Tibial nerve (tissue), 4 donors: ENCODE results near the gene NCAM1.

Source experiments
- EP300 ChIP-seq, 2 donors: sonication (generic); formaldehyde crosslinking; IDR thresholded peaks; one replicate each; pipeline ENCODE4 v1.6.1; 2017; ENCODE audit warnings: antibody characterized with exemption in 2 of 2, mild to moderate bottlenecking in 1 of 2
- POLR2A ChIP-seq, 2 donors: fragments of 450-650 bp; IDR thresholded peaks; one replicate each; pipeline ENCODE4 v1.6.1; 2017; ENCODE audit warnings: antibody characterized with exemption in 2 of 2, mild to moderate bottlenecking in 2 of 2, moderate library complexity in 2 of 2
- TF ChIP-seq, protein P1 (sequence below), 5 experiments: fragments of 200-600 bp in 3 of 5; fragments of 450-650 bp in 2 of 5; sonication (generic) in 3 of 5; IDR thresholded peaks; one replicate each; pipeline ENCODE4 v1.5.1; 2016 to 2019; ENCODE audit warnings: antibody characterized with exemption in 5 of 5, mild to moderate bottlenecking in 3 of 5, moderate library complexity in 2 of 5

DNA sequence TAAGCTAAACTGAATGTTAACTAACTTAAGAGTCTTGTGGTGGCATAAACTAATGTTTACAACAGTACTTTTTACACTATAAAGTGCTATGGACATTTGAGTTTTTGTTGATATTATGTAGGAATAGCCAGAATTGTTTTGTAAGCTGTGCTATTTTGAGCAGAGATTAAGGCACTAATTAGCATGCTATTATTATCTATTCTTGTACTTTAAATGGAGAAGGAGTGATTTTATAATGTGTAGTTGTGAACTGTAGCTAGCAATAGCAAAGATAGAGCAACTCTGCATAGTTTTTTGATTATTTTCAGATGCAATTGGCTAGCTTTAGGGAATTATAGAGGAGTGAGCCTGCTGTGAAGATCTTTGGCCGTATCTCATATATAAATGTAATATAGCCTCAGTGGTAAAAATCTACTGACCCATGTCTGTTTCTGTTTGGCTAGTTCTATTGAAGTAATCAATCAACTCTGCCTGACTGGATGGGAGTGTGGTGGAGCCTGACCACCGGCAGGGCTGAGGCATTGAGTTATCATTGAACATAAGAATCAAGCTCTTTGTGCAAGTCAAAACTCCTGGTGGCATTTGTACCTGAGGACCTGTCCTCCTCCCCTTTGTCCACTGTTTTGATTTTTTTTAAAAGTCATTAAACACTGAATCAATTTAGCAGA lies 34.3 kb downstream of the NCAM1 start:
- TF ChIP-seq, protein P1, sequence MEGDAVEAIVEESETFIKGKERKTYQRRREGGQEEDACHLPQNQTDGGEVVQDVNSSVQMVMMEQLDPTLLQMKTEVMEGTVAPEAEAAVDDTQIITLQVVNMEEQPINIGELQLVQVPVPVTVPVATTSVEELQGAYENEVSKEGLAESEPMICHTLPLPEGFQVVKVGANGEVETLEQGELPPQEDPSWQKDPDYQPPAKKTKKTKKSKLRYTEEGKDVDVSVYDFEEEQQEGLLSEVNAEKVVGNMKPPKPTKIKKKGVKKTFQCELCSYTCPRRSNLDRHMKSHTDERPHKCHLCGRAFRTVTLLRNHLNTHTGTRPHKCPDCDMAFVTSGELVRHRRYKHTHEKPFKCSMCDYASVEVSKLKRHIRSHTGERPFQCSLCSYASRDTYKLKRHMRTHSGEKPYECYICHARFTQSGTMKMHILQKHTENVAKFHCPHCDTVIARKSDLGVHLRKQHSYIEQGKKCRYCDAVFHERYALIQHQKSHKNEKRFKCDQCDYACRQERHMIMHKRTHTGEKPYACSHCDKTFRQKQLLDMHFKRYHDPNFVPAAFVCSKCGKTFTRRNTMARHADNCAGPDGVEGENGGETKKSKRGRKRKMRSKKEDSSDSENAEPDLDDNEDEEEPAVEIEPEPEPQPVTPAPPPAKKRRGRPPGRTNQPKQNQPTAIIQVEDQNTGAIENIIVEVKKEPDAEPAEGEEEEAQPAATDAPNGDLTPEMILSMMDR (IDR thresholded peaks at IDR 0.05) = no peak
- no peak for TF ChIP-seq EP300 (IDR thresholded peaks at IDR 0.05)
- no peak for TF ChIP-seq POLR2A (IDR thresholded peaks at IDR 0.05)
